GM19240 (cell line): ENCODE data around the gene CYP2W1.
"Not testable (repeated sequence)": the region's sequence is repeated elsewhere in the genome, so short reads cannot be mapped to it uniquely, and the experiment has no call there.

Experiments
- DNase-seq: peaks from one replicate; pipeline ENCODE4 v3.0.0; 2011; ENCODE audit warnings: low spot score; ENCODE audit not compliant: insufficient read length

CYP2W1 gene

GRCh38 chr7:1028044-1028770 lies 45.2 kb downstream of the CYP2W1 start:
- DNase-seq, result peak; percentile 95

DNA sequence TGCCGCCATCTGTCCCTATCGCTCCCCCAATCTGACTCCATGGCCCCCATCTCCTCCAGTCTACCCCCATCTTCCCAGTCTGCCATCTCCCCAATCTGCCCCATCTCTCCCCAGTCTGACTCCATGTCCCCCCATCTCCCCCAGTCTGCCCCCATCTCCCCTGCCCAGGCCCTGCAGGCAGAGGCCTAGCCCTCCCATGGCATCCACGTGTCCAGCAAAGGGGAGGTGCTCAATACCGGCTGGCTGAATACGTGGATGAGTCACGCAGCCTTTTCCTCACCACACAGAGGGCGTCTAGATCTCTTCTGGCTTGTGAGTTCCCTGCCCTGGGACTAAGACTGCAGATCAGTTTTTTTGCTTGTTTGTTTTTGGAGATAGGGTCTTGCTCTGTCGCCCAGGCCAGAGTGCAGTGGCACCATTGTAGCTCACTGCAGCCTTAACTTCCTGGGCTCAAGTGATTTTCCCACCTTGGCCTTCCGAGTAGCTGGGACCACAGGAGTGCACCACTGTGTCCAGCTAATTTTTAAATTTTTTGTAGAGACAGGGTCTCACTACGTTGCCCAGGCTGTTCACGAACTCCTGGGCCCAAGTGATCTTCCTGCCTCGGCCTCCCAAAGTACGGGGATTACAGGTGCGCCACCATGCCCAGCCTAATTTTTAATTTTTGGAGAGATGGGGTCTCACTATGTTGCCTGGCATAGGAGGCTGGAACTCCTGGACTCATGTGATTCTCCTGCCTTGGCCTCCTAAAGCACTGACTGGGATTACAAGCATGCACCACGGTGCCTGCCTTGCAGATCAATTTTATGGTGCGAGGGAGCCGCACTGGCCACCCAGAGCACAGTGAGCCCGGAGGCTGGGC lies 46.0 kb downstream of the CYP2W1 start:
- DNase-seq, result peak; percentile 88

GRCh38 chr7:1029637-1030443 lies 46.9 kb downstream of the CYP2W1 start:
- no peak for DNase-seq

- DNase-seq, result no peak
Measured at GRCh38 chr7:1030444-1031070, 47.6 kb downstream of the CYP2W1 start.

DNA sequence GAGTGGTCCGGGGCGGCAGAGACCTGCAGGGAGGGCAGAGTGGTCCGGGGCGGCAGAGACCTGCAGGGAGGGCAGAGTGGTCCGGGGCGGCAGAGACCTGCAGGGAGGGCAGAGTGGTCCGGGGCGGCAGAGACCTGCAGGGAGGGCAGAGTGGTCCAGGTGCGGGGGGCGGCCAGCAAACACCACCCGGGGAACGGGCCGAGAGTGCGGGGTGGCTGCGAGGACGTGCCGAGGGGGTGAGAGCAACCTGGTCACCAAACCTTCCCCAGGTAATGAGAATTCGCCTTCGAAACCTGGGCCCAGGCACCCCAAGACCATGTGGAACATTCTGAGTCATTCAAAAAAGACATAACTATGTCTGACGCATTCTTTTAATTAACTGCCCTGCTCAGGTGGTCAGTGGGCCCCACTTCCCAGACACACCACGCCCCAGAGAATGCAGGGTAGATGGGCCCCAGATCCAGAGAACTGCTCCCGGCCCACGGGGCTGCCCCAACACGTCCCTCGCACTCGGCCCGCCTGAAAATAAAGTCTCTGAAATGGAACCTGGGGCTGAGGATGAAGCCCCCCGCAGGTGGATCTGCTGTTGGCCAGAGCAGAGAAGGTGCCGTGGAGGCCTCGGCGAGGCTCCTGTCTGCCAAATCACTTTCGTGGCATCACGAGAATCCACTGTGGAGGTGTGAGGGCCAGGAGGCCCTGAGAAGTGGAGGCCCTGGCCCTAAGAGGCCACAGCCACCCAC lies 48.9 kb downstream of the CYP2W1 start:
- no peak for DNase-seq

DNA sequence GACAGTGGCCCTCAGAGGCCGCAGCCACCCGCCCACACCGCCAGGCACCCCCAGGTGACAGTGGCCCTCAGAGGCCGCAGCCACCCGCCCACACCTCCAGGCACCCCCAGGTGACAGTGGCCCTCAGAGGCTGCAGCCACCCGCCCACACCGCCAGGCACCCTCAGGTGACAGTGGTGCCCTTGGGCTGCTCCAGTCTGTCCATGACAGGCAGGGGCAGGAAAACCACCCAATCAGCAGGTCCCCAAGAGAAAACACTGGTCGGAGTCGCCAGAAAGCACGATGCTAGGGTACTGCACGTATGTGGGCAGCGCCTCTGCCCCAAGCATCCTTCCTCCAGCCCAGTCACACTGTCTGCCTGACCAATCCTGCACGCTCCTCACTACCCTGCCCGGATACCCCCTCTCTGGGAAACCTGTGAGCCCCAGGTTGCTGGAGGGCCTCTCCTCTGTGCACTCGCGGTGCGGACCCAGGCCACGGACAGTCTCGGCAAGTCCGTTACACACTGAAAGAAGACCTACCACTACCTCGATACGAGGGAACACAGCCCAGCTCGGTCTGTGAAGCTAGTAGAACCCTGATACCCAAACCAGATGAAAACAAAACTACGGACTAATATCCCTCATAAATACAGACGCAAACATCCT lies 49.7 kb downstream of the CYP2W1 start:
- no peak for DNase-seq

DNA sequence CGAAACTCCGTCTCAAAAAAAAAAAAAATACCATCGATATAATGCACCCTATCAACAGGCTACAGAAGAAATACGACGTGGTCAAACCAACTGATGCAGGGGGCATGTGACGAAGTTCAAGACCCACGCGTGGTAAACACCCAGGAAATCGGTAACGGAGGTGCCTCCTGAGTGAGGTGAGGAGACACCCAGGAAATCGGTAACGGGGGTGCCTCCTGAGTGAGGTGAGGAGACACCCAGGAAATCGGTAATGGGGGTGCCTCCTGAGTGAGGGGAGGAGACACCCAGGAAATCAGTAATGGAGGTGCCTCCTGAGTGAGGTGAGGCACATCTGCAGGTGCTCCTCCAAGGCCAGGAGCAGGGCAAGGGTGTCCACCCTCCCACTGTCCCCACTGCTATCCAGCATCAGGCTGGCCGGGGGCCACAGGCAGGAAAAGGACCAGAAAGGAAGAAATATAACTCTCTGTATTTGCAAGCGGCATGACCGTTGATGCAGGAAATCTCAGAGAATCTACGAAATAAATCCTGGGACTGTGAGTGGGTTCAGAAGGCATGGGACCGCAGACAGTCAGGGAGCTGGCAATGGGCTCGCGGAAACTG lies 50.7 kb downstream of the CYP2W1 start:
- no peak for DNase-seq

DNA sequence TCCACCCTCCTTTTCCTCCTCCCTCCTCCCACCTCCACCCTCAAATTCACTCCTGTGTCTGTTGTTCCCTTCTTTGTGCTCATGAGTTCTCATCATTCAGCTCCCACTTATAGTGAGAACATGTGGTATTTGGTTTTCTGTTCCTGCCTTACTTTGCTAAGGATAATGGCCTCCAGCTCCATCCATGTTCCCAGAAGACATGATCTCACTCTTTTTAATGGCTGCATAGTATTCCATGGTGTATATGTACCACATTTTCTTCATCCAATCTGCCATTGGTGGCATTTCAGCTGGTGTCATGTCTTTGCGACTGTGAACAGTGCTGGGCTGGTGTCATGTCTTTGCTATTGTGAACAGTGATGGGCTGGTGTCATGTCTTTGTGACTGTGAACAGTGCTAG lies 51.8 kb downstream of the CYP2W1 start:
- DNase-seq, result not testable (repeated sequence)

- not testable (repeated sequence) for DNase-seq
Measured at GRCh38 chr7:1036164-1036928, 53.4 kb downstream of the CYP2W1 start.
